ENCODE data around the gene MED16.
A peak's percentile ranks its signal among the peaks of the same experiment; 100 is the strongest.

MED16 gene

DNA sequence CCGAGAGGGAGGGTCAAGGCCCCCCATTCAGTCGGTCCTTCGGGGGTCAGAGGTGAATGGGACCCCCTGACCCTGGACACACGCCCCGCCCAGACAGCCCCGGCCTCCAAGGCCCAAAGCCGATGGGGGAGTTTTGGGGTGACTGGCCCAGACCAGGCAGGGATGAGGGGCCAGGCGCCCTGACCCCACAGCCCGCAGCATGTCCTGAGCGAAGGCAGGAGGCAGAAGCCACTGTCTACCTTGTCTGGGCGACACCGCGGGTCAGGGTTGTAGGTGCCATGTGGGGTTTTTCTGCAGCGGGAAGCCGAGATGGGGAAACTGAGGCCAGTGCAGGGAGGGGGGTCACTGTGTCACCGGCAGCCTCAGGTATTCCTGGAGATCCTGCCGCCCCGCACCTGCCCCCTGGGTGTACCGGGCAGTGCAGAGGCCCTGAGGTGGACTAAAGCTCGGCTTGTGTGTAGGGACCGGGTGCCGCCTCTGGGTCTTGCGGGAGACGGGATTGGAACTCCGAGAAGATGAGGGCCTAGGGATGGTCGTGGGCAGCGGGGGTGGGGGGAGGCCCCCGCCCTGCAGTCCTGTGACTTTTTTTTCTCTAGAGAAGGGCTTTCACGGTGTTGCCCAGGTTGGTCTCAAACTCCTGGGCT, 41.3 kb upstream of the MED16 start:
- peaks cover 63% of the 10 kb centered on the region for H3K36me3 ChIP-seq
- H3K27ac ChIP-seq: peak overlapping the region; percentile 91
- H3K4me3 ChIP-seq (ENCODE audit: low read depth, low read length): no peak overlapping the region

DNA sequence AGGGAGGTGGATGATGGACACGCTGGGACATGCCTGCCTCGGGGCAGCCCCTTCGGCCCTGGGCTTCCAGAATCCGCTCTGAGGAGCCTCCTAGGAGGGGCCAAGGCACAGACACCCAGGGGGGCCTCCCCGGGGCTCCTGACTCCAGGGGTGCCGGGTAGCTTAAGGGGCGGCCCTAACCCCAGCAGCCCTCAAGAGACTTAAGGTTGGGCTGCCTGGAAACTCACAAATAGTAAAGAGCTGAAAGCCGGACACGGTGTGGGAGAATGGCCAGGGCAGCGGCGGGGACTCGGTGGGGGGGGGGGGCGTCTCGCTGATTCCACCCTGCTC, 40.5 kb upstream of the MED16 start:
- H3K9me3 ChIP-seq (ENCODE audit: severe bottlenecking): no peaks in the 10 kb centered on the region
- H3K27ac ChIP-seq: peak overlapping the region; percentile 91
- H3K4me3 ChIP-seq (ENCODE audit: low read depth, low read length): no peak overlapping the region
- DNase-seq: no peak
- TF ChIP-seq, protein P1, sequence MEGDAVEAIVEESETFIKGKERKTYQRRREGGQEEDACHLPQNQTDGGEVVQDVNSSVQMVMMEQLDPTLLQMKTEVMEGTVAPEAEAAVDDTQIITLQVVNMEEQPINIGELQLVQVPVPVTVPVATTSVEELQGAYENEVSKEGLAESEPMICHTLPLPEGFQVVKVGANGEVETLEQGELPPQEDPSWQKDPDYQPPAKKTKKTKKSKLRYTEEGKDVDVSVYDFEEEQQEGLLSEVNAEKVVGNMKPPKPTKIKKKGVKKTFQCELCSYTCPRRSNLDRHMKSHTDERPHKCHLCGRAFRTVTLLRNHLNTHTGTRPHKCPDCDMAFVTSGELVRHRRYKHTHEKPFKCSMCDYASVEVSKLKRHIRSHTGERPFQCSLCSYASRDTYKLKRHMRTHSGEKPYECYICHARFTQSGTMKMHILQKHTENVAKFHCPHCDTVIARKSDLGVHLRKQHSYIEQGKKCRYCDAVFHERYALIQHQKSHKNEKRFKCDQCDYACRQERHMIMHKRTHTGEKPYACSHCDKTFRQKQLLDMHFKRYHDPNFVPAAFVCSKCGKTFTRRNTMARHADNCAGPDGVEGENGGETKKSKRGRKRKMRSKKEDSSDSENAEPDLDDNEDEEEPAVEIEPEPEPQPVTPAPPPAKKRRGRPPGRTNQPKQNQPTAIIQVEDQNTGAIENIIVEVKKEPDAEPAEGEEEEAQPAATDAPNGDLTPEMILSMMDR (IDR thresholded peaks at IDR 0.05; ENCODE audit: low read depth, low read length): no peak
- peaks cover 66% of the 10 kb centered on the region for H3K36me3 ChIP-seq
- no peaks in the 10 kb centered on the region for H3K27me3 ChIP-seq (ENCODE audit: insufficient read depth, low read depth, severe bottlenecking)

More for the DNA sequence above, 41.3 kb upstream of the MED16 start:
- H3K9me3 ChIP-seq (ENCODE audit: severe bottlenecking): no peaks in the 10 kb centered on the region
- no peaks in the 10 kb centered on the region for H3K27me3 ChIP-seq (ENCODE audit: insufficient read depth, low read depth, severe bottlenecking)
- TF ChIP-seq, protein P1 (IDR thresholded peaks at IDR 0.05; ENCODE audit: low read depth, low read length): no peak
- no peak for DNase-seq

DNA sequence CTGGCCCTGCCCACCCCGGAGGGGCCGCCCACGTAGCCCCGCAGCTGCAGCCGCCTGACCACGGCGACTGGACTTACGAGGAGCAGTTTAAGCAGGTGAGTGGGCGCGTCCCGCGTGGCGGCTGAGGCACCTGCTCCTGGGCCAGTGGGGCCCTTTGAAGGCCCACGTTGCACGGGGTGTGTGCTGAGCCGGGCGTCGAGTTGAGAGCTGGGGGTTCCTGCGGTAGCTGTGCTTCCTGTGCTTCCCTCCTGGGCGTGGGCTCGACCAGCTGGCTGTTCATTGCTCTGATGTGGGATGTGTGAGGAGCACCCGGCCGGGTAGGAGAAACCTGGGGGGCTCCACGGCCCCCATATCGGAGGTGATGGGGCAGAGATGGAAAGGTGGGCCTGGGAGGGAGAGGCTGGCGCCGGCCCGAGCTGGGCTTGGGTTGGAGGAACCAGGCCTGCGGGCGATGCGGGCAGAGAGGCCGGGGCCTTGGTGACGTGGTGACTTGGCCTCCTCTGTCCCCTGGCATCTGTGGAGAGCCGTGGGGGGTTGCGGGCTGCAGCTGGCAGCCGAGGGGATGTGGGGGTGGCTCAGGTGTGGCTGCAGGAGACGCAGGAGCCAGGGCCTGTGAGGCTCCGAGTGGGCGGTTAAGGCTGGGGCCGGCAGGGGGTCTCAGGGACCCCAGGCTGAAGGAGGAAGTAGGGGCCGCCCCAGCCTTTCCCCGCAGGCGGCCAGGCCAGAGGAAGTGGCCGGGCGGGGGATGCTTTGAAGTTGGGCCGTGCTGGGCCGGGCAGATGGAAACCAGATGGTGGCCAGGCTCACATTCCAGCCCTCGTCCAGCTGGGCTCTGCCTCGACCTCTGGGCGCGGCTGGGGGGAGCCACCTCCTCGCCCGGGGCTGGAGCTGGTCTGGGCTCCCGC, 39.9 kb upstream of the MED16 start:
- Histone ChIP-seq H3K36me3 (peaks cover 67% of the 10 kb centered on the region), H3K4me3 (ENCODE audit: low read depth, low read length) (no peak overlapping the region), H3K27ac (peak overlapping the region; percentile 91), H3K27me3 (ENCODE audit: insufficient read depth, low read depth, severe bottlenecking) (no peaks in the 10 kb centered on the region), H3K9me3 (ENCODE audit: severe bottlenecking) (no peaks in the 10 kb centered on the region)
- DNase-seq: peak; percentile 85
- TF ChIP-seq, protein P1 (IDR thresholded peaks at IDR 0.05; ENCODE audit: low read depth, low read length): 0 out of 2 replicates have a peak, but pooled peaks have one; percentile 8

DNA sequence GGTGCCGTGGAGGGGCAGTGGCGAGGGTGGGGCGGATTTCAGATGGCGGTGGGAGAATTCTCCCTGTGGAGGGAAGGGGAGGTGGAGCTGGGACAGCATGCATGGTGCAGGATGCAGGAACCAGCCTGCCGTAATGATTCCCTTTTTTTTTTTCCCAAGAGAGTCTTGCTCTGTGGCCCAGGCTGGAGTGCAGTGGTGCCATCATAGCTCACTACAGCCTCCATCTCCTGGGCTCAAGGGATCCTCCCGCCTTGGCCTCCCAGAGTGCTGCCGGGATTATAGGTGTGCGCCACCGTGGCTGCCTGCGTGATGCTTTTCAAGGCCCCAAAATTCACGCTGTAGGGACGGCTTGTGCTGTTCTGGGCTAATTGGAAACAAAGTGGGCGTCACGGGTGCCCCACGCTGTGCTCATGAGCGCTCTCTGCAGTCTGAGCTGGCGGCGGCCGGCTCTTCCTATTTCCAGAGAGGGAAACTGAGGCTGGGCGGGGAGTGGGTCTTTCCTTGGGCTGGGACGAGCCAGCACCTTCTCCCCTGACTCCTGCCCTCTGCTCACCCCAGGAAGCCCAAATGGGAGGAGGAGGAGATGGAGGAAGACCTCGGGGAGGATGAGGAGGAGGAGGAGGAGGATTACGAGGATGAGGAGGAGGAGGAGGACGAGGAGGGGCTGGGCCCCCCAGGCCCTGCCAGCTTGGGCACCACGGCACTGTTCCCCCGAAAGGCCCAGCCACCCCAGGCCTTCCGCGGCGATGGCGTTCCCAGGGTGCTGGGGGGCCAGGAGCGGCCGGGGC, 39.1 kb upstream of the MED16 start:
- H3K27me3 ChIP-seq (ENCODE audit: insufficient read depth, low read depth, severe bottlenecking): no peaks in the 10 kb centered on the region
- H3K9me3 ChIP-seq (ENCODE audit: severe bottlenecking): no peaks in the 10 kb centered on the region
- TF ChIP-seq, protein P1 (IDR thresholded peaks at IDR 0.05; ENCODE audit: low read depth, low read length): no peak
- DNase-seq: no peak
- H3K27ac ChIP-seq: peak overlapping the region; percentile 91
- no peak overlapping the region for H3K4me3 ChIP-seq (ENCODE audit: low read depth, low read length)
- H3K36me3 ChIP-seq: peaks cover 63% of the 10 kb centered on the region

DNA sequence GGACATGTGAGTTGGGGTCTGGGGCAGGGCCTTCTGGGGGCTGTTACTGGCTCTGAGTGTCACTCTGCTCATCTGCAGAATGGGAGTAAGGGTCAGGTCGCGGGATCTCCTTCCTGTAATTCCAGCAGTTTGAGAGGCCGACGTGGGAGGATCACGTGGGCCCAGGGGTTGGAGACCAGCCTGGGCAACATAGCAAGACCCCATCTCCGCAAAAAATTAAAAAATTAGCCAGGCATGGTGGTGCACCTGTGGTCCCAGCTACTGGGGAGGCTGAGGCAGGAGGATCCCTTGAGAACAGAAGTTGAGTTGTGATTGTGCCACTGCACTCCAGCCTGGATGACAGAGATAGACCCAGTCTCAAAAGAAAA, 36.9 kb upstream of the MED16 start:
- TF ChIP-seq, protein P1 (IDR thresholded peaks at IDR 0.05; ENCODE audit: low read depth, low read length): no peak
- H3K36me3 ChIP-seq: peaks cover 51% of the 10 kb centered on the region

More for the DNA sequence above, 36.9 kb upstream of the MED16 start:
- Histone ChIP-seq H3K27me3 (ENCODE audit: insufficient read depth, low read depth, severe bottlenecking) (no peaks in the 10 kb centered on the region), H3K27ac (no peak overlapping the region), H3K4me3 (ENCODE audit: low read depth, low read length) (no peak overlapping the region), H3K9me3 (ENCODE audit: severe bottlenecking) (no peaks in the 10 kb centered on the region)
- no peak for DNase-seq

Data from WERI-Rb-1 (cell line).